Tibial artery (tissue), 4 donors: ENCODE measurements around the gene MRFAP1.

Source experiments
- DNase-seq, 2 donors: peaks; one replicate each; pipeline ENCODE4 v3.0.0-alpha.2; 2019
- H3K27ac ChIP-seq, 2 donors: fragments of 200-600 bp; sonication (generic) in 1 of 2; 1 replicate in 1 of 2; 2 replicates in 1 of 2; pipeline ENCODE4 v1.5.1; 2018 to 2019; ENCODE audit warnings: mild to moderate bottlenecking in 1 of 2
- H3K27me3 ChIP-seq, 2 donors: fragments of 200-600 bp; sonication (generic) in 1 of 2; one replicate each; pipeline versions ENCODE4 v1.5.1 to v1.6.0; 2016 to 2019
- H3K36me3 ChIP-seq, 3 donors: fragments of 200-600 bp; sonication (generic) in 2 of 3; one replicate each; pipeline ENCODE4 v1.5.1; 2016 to 2019; ENCODE audit warnings: mild to moderate bottlenecking in 2 of 3
- H3K4me1 ChIP-seq, 4 donors: fragments of 200-600 bp; sonication (generic) in 2 of 4; 1 replicate in 3 of 4; 2 replicates in 1 of 4; pipeline ENCODE4 v1.5.1; 2016 to 2019
- H3K4me3 ChIP-seq, 2 donors: fragments of 200-600 bp; sonication (generic) in 1 of 2; 1 replicate in 1 of 2; 2 replicates in 1 of 2; pipeline ENCODE4 v1.5.1; 2018 to 2019; ENCODE audit warnings: mild to moderate bottlenecking in 2 of 2
- H3K9me3 ChIP-seq, 3 donors: fragments of 200-600 bp; sonication (generic) in 1 of 3; one replicate each; pipeline ENCODE4 v1.5.1; 2016 to 2019
- CTCF ChIP-seq, 2 experiments: fragments of 200-600 bp in 1 of 2; fragments of 450-650 bp in 1 of 2; IDR thresholded peaks; one replicate each; pipeline ENCODE4 v1.5.1; 2017 to 2019; ENCODE audit warnings: antibody characterized with exemption in 2 of 2, mild to moderate bottlenecking in 1 of 2, moderate library complexity in 1 of 2
- intact Hi-C: fragments of 100-400 bp; cut with DNase I; formaldehyde crosslinking; loops from one replicate; pipeline ENCODE4 v1.15.0; 2023; ENCODE audit warnings: low total_unique reads

The MRFAP1 gene

DNA sequence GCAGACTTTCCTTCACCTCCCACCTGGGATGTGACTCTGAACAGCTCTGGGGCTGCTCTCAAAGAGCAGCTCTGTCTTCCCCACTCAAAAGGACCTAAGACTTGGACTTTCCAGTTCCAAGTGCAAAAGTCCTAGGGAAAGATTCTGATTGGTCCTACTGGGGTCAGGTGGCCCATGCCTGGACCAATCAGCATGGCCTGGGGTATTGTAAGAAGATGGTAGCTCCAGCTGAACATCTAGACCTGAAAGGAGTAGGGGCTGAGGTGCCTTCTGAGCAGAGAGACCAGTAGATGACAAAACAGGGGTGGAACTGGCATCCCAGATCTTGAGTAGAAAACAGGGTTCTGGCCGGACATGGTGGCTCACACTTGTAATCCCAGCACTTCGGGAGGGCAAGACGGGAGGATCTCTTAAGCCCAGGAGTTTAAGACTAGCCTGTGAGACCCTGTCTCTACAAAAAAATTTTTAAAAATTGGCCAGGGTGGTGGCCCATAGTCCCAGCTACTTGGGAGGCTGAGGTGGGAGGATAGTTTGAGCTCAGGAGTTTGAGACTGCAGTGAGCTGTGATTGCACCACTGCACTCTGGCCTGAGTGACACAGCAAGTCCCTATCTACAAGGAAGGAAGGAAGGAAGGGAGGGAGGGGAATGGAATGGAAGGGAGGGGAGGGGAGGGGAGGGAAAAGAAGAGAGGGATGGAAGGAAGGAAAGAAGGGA lies 27.4 kb upstream of the MRFAP1 start:
- Histone ChIP-seq H3K27ac (no peak overlapping the region), H3K4me3 (no peak overlapping the region), H3K4me1 (no peaks in the 10 kb centered on the region), H3K36me3 (peaks cover 61 to 100% (median 90%) of the 10 kb centered on the region in 3 donors), H3K27me3 (no peaks in the 10 kb centered on the region), H3K9me3 (no peaks in the 10 kb centered on the region)
- no peak for TF ChIP-seq CTCF (IDR thresholded peaks at IDR 0.05)
- intact Hi-C loops: no loop called here
- DNase-seq: no peak

DNA sequence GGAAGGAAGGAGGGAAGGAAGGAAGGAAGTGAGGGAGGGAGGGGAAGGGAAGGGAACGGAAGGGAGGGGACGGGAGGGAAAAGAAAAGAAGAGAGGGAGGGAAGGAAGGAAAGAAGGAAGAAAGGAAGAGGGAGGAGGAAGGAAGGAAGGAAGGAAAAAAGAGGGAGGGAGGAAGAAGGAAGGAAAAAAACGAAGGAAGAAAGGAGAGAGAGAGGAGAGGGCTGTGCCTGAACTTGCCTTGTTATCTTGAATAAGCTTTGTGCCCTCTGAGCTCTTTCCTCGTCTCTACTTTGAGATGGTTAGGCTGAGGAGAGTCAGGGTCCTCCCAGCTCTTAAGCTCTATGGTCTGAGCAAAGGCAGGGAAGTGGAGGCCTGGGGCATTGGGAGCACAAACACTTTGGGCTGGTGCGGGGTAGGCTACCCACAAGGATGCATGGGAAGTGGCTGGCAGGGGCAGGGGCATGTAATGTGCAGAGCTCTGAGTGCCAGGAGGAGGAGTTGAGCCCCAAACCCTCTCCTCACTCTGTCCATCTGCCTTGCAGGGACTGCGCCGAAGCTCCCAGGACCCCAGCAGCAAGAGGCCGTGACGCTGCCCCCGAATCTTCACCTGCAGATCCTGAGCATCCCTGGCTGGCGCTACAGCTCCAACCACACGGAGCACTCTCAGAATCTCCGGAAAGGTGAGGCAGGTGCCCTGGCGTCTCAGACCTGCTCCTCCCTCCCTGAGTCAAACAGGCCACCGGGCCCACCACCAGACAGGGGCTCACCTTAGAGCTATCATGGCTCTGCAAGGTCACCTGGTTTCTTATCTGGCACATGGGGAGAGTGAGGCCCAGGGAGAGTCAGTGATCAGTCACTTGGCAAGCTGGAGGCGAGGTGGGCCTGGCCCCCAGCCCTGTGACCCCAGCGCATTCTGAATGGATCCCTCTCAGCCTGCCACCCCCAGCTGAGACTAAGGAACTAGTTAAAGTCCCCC lies 26.5 kb upstream of the MRFAP1 start:
- Histone ChIP-seq H3K27me3 (no peaks in the 10 kb centered on the region), H3K9me3 (no peaks in the 10 kb centered on the region), H3K27ac (no peak overlapping the region), H3K4me3 (no peak overlapping the region), H3K36me3 (peaks cover 67 to 100% (median 90%) of the 10 kb centered on the region in 3 donors), H3K4me1 (no peaks in the 10 kb centered on the region)
- intact Hi-C loops: no loop called here
- DNase-seq: no peak
- TF ChIP-seq CTCF (IDR thresholded peaks at IDR 0.05): no peak

DNA sequence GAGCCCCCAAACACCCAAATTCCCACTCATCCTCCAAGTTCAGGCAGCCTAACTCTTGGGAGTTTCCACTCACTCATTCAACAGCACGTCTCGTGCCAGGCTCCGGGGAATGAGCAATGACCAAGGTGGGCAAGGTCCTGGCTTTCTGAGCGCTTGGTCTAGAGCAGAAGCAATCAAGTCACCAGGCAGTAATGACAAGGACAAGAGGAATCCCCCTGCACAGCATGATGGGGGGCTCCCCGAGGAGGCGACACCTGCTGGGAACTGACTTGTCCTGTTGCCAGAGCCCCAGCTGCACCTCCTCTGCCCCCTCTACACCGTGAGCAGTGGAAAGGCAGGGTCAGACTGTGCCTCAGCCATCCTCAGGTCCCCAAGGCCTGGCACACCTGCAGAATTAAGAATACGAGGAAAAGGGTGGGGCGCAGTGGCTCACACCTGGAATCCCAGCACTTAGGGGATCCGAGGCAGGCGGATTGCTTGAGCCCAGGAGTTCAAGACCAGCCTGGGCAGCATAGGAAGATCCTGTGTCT lies 25.7 kb upstream of the MRFAP1 start:
- TF ChIP-seq CTCF (IDR thresholded peaks at IDR 0.05): no peak
- intact Hi-C loops: no loop called here
- no peak overlapping the region for H3K27ac ChIP-seq
- no peaks in the 10 kb centered on the region for H3K27me3 ChIP-seq
- peaks cover 70 to 100% (median 90%) of the 10 kb centered on the region in 3 donors for H3K36me3 ChIP-seq
- DNase-seq: no peak
- no peak overlapping the region for H3K4me3 ChIP-seq
- no peaks in the 10 kb centered on the region for H3K9me3 ChIP-seq
- H3K4me1 ChIP-seq: no peaks in the 10 kb centered on the region

DNA sequence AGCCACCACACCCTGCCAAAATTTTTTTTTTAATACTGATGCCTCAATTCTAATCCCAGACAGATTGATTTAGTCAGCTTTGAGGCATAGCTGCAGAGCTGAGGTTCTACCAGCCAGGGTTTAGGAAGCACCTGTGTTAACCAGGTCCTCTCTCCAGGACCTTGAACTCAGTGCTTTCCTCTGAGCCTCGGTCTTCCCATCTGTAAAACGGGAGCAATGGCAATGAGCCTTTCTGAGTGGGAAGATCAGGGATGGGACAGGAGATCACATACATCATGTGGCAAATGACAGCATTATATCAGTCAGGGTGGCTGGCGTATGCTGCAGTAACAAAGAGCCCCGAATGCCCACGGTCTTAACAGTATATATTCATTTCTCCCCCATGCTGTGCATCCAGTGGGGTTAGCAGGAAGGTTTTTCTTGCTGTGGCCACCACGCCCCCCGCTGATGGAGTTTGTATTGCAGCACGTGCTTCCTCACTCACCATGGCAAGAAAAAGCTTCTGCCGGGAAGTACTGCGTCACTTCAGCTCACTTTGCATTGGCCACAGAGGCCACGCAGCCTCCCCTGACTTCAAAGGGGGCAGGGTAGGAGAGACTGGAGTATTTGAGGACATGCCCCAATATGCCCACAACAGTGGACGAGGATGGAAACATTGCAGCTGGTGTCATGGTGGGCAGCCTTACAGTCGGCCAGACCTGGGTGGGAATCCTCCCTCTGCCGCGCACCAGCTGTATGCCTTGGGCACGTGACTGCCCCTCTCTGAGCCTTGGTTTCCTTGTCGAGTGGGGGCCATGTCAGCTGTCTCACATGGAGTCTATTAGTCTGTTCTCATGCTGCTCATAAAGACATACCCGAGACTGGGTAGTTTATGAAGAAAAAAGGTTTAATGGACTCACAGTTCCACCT lies 24.1 kb upstream of the MRFAP1 start:
- no peak for DNase-seq
- H3K4me1 ChIP-seq: no peaks in the 10 kb centered on the region
- no peak overlapping the region for H3K4me3 ChIP-seq
- H3K36me3 ChIP-seq: peaks cover 57 to 100% (median 82%) of the 10 kb centered on the region in 3 donors
- no peak for TF ChIP-seq CTCF (IDR thresholded peaks at IDR 0.05)
- no peaks in the 10 kb centered on the region for H3K9me3 ChIP-seq
- H3K27me3 ChIP-seq: no peaks in the 10 kb centered on the region
- H3K27ac ChIP-seq: no peak overlapping the region
- intact Hi-C loops: no loop called here

DNA sequence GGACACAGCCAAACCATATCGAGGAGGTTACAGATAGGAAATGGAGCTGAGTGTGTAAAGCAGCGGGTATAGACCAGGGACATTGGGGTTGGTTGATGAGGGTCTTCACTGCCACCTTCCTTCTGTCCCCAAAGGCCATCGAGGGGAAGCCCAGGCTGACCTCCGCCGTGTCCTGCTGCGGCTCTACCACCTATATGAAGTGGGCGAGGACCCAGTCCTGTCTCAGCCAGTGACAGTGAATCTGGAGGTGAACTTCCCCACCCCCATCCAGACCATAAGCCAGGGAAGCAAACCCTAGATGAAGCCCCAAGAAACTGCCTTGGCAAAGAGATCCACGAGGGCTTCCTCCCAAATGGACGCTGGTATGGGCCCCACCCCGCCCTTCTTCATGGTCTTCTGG lies 23.2 kb upstream of the MRFAP1 start:
- Histone ChIP-seq H3K27me3 (no peaks in the 10 kb centered on the region), H3K9me3 (no peaks in the 10 kb centered on the region), H3K27ac (no peak overlapping the region), H3K4me3 (no peak overlapping the region), H3K36me3 (peaks cover 52 to 97% (median 76%) of the 10 kb centered on the region in 3 donors), H3K4me1 (no peaks in the 10 kb centered on the region)
- DNase-seq: no peak
- TF ChIP-seq CTCF (IDR thresholded peaks at IDR 0.05): no peak
- intact Hi-C loops: no loop called here
